ENCODE data around the gene NUMB.

The NUMB gene

DNA sequence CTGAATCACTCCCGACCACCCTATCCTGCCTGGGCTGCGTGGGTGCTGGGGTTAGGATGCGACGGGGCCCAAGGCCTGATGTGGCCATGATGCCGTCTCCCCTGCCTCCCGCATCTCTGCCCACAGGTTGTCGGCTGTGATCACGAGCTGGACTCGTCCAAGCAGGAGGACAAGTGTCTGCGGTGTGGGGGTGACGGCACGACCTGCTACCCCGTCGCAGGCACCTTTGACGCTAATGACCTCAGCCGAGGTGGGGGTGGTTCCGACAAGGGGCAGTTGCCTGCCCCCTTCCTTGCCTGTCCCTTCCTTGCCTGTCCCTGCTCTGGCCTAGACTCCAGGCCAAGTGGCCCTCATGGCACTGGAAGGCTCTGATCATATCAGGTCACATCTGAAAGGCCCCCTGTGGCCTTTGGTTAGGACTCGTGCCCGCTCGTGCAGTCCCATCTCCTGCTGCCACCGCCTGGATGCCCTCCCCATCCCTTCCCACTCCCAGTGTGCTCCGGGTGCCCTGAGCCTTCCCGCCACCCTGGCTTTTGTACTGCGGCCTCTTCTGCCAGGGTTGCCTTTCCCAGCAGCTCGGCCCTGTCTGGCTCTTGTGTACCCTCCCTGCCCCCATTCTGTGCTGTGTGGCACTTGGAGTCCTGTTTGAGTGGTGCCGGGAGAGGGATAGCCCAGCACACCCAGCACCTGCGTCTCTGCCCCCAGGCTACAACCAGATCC, 207.4 kb downstream of the NUMB start:
- no peaks in the 10 kb centered on the region for H3K9me3 ChIP-seq (ENCODE audit: control insufficient read depth, low read length)
- no peaks in the 10 kb centered on the region for H3K4me1 ChIP-seq (ENCODE audit: control insufficient read depth, insufficient read depth, low read length, poor library complexity, severe bottlenecking)
- no peak overlapping the region for H3K4me3 ChIP-seq (ENCODE audit: extremely low read depth, insufficient read depth, low read length, poor library complexity, severe bottlenecking)
- no peaks in the 10 kb centered on the region for H3K36me3 ChIP-seq (ENCODE audit: control insufficient read depth, insufficient read depth, low read length)
- WGBS, 2 experiments (ENCODE audit: insufficient coverage in 2 of 2): 93 to 95% methylated on average over 27 of the region's 27 CpGs
- no peak overlapping the region for H3K27ac ChIP-seq (ENCODE audit: low read depth, low read length, severe bottlenecking)

- Histone ChIP-seq H3K9me3 (ENCODE audit: control insufficient read depth, low read length) (no peaks in the 10 kb centered on the region), H3K27ac (ENCODE audit: low read depth, low read length, severe bottlenecking) (no peak overlapping the region), H3K4me1 (ENCODE audit: control insufficient read depth, insufficient read depth, low read length, poor library complexity, severe bottlenecking) (no peaks in the 10 kb centered on the region), H3K4me3 (ENCODE audit: extremely low read depth, insufficient read depth, low read length, poor library complexity, severe bottlenecking) (no peak overlapping the region), H3K36me3 (ENCODE audit: control insufficient read depth, insufficient read depth, low read length) (no peaks in the 10 kb centered on the region)
- 94 to 97% methylated on average over 7 of the region's 11 CpGs for WGBS, 2 experiments (ENCODE audit: insufficient coverage in 2 of 2)
These were observed 208.0 kb downstream of the NUMB start for GRCh38 chr14:73250317-73250713.

DNA sequence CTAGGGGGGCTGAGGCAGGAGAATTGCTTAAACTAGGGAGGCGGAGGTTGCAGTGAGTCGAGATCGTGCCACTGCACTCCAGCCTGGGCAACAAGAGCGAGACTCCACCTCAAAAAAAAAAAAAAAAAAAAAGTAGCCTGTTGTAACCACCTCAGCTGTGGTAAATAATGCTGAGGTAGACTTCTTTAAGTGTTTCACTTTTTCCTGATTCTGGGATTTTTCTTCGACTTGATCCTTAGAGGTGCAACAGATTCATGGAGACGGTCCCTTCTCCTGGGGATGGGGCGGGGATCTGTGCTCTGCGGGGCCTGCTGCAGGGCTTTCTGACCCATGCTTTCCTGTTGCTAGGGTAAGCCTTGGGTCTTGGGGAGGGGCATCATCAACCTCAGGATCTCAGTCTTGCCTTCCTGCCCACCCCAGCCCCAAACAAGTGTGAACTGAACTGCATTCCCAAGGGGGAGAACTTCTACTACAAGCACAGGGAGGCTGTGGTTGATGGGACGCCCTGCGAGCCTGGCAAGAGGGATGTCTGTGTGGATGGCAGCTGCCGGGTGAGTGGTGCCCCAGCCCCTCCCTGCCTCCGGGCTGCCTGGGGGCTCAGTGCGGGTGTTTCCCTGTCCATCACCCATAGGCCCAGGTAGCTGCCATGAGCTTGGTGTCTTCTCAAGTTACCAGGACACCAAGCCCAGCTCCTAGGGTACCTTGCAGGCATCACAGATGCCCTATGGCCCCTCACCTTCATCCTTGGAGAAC, 208.6 kb downstream of the NUMB start:
- no peak overlapping the region for H3K4me3 ChIP-seq (ENCODE audit: extremely low read depth, insufficient read depth, low read length, poor library complexity, severe bottlenecking)
- no peaks in the 10 kb centered on the region for H3K9me3 ChIP-seq (ENCODE audit: control insufficient read depth, low read length)
- no peaks in the 10 kb centered on the region for H3K36me3 ChIP-seq (ENCODE audit: control insufficient read depth, insufficient read depth, low read length)
- WGBS, 2 experiments (ENCODE audit: insufficient coverage in 2 of 2): 90 to 98% methylated on average over 6 to 8 of the region's 13 CpGs
- no peaks in the 10 kb centered on the region for H3K4me1 ChIP-seq (ENCODE audit: control insufficient read depth, insufficient read depth, low read length, poor library complexity, severe bottlenecking)
- H3K27ac ChIP-seq (ENCODE audit: low read depth, low read length, severe bottlenecking): no peak overlapping the region

- WGBS, 2 experiments (ENCODE audit: insufficient coverage in 2 of 2): 100% methylated on average over 1 of the region's 1 CpG; no CpG with 5 or more reads in 1 of the 2 experiments
- H3K4me1 ChIP-seq (ENCODE audit: control insufficient read depth, insufficient read depth, low read length, poor library complexity, severe bottlenecking): no peaks in the 10 kb centered on the region
- no peak overlapping the region for H3K4me3 ChIP-seq (ENCODE audit: extremely low read depth, insufficient read depth, low read length, poor library complexity, severe bottlenecking)
These were observed 209.2 kb downstream of the NUMB start for GRCh38 chr14:73249108-73249507.

DNA sequence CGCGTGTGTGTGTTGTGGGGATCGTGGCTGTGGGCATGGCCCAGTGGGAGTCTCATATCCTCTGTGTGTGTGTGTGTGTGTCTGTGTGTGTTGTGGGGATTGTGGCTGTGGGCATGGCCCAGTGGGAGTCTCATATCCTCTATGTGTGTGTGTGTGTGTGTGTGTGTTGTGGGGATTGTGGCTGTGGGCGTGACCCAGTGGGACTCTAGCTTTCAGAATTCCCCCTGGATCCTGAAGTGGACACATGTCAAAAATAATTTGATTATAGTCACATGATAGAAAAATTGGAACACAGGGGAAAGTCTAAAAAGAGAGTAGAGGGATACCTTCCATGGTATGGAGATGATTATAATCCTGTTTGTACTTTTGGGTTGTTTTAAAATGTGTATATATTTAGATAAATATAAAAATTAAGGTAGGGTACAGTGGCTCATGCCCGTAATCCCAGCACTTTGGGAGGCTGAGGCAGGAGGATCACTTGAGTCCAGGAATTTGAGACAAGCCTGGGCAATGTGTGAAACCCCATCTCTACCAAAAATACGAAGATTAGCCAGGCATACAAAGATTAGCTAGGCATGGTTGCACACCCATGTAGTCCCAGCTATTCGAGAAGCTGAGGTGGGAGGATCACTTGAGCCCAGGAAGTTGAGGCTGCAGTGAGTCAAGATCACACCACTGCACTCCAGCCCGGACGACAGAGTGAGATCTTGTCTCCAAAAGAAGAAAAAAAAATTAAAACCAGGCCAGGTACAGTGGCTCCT, 210.1 kb downstream of the NUMB start:
- Histone ChIP-seq H3K9me3 (ENCODE audit: control insufficient read depth, low read length) (no peaks in the 10 kb centered on the region), H3K36me3 (ENCODE audit: control insufficient read depth, insufficient read depth, low read length) (no peaks in the 10 kb centered on the region), H3K27ac (ENCODE audit: low read depth, low read length, severe bottlenecking) (no peak overlapping the region), H3K4me1 (ENCODE audit: control insufficient read depth, insufficient read depth, low read length, poor library complexity, severe bottlenecking) (no peaks in the 10 kb centered on the region), H3K4me3 (ENCODE audit: extremely low read depth, insufficient read depth, low read length, poor library complexity, severe bottlenecking) (no peak overlapping the region)
- WGBS, 2 experiments (ENCODE audit: insufficient coverage in 2 of 2): 94 to 98% methylated on average over 5 of the region's 9 CpGs

More at GRCh38 chr14:73249108-73249507, 209.2 kb downstream of the NUMB start:
- no peaks in the 10 kb centered on the region for H3K9me3 ChIP-seq (ENCODE audit: control insufficient read depth, low read length)
- H3K36me3 ChIP-seq (ENCODE audit: control insufficient read depth, insufficient read depth, low read length): no peaks in the 10 kb centered on the region
- no peak overlapping the region for H3K27ac ChIP-seq (ENCODE audit: low read depth, low read length, severe bottlenecking)

- Histone ChIP-seq H3K27ac (ENCODE audit: low read depth, low read length, severe bottlenecking) (no peak overlapping the region), H3K4me1 (ENCODE audit: control insufficient read depth, insufficient read depth, low read length, poor library complexity, severe bottlenecking) (no peaks in the 10 kb centered on the region), H3K36me3 (ENCODE audit: control insufficient read depth, insufficient read depth, low read length) (no peaks in the 10 kb centered on the region), H3K9me3 (ENCODE audit: control insufficient read depth, low read length) (no peaks in the 10 kb centered on the region), H3K4me3 (ENCODE audit: extremely low read depth, insufficient read depth, low read length, poor library complexity, severe bottlenecking) (no peak overlapping the region)
- 93% methylated on average over 11 of the region's 18 CpGs for WGBS, 2 experiments (ENCODE audit: insufficient coverage in 2 of 2)
These were observed 211.8 kb downstream of the NUMB start for GRCh38 chr14:73246387-73247150.

GRCh38 chr14:73245480-73246325, 212.6 kb downstream of the NUMB start:
- H3K4me1 ChIP-seq (ENCODE audit: control insufficient read depth, insufficient read depth, low read length, poor library complexity, severe bottlenecking): no peaks in the 10 kb centered on the region
- 76 to 82% methylated on average over 53 to 55 of the region's 64 CpGs for WGBS, 2 experiments (ENCODE audit: insufficient coverage in 2 of 2)
- no peaks in the 10 kb centered on the region for H3K36me3 ChIP-seq (ENCODE audit: control insufficient read depth, insufficient read depth, low read length)
- H3K4me3 ChIP-seq (ENCODE audit: extremely low read depth, insufficient read depth, low read length, poor library complexity, severe bottlenecking): peak overlapping the region; percentile 31
- H3K9me3 ChIP-seq (ENCODE audit: control insufficient read depth, low read length): no peaks in the 10 kb centered on the region
- H3K27ac ChIP-seq (ENCODE audit: low read depth, low read length, severe bottlenecking): no peak overlapping the region

DNA sequence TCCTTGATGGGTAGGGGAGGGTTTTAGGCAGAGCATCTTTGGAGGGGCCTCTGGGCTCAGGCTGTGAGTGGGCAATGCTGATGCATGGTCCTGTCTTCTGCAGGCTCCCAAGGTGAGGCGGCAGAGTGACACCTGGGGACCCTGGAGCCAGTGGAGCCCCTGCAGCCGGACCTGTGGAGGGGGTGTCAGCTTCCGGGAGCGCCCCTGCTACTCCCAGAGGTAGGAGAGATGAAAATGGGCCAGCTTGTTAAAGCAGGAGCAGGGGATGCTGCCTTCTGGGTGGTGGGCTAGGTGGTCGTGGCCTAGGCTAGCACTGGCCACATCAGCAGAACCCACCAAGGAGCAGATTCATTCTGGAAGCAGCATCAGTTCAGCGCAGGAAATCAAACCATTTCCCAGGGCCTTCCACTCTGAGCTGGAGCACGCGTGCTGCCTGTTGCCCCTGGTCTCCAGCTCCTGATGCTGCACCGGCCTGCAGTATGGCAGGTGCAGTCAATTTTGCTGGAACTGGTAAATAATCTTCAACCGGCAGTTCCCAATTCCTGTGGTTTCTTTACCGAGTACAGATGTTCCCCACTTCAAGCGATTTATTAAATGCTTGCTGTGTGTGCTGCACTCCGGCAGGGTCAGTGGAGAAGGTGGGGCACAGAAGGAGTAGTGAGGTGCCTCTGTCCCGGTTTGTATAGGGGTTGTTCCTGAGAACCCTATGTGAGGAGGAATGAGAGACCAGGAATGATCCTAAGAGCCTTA, 213.6 kb downstream of the NUMB start:
- WGBS, 2 experiments (ENCODE audit: insufficient coverage in 2 of 2): 91 to 94% methylated on average over 14 of the region's 14 CpGs

DNA sequence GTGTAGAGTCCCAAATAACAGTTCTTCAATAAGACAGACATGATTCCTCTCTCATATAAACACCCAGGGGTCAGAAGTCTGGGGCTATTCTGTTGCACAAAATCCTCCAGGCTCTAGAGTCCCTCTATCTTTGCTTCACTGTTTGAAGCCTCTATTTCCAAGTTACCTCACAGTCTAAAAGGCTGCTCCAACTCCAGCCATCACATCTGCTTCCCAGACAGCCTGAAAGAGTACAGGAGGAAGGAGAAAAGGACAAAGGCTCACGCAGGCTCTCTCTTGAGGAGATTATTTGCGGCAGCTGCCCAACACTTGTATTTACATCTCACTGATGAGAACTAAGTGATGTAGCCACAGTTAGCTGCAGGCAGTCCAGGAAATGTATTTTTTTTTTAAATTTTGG, 214.6 kb downstream of the NUMB start:
- Histone ChIP-seq H3K27ac (ENCODE audit: low read depth, low read length, severe bottlenecking) (no peak overlapping the region), H3K36me3 (ENCODE audit: control insufficient read depth, insufficient read depth, low read length) (no peaks in the 10 kb centered on the region)
- WGBS, 2 experiments (ENCODE audit: insufficient coverage in 2 of 2): 83 to 100% methylated on average over 1 to 2 of the region's 2 CpGs

More for the DNA sequence above, 213.6 kb downstream of the NUMB start:
- no peaks in the 10 kb centered on the region for H3K4me1 ChIP-seq (ENCODE audit: control insufficient read depth, insufficient read depth, low read length, poor library complexity, severe bottlenecking)
- no peaks in the 10 kb centered on the region for H3K9me3 ChIP-seq (ENCODE audit: control insufficient read depth, low read length)
- no peak overlapping the region for H3K4me3 ChIP-seq (ENCODE audit: extremely low read depth, insufficient read depth, low read length, poor library complexity, severe bottlenecking)
- H3K36me3 ChIP-seq (ENCODE audit: control insufficient read depth, insufficient read depth, low read length): no peaks in the 10 kb centered on the region
- H3K27ac ChIP-seq (ENCODE audit: low read depth, low read length, severe bottlenecking): no peak overlapping the region

More for the DNA sequence above, 214.6 kb downstream of the NUMB start:
- peaks cover 9% of the 10 kb centered on the region for H3K4me1 ChIP-seq (ENCODE audit: control insufficient read depth, insufficient read depth, low read length, poor library complexity, severe bottlenecking)
- no peak overlapping the region for H3K4me3 ChIP-seq (ENCODE audit: extremely low read depth, insufficient read depth, low read length, poor library complexity, severe bottlenecking)
- no peaks in the 10 kb centered on the region for H3K9me3 ChIP-seq (ENCODE audit: control insufficient read depth, low read length)

Data from mesodermal cell (in vitro differentiated cells).